Amniotic stem cell (primary cell): ENCODE data around the gene PCYOX1L.

Experiments
- DNase-seq: peaks from one replicate; lab custom pipeline; 2025; lab: John Stamatoyannopoulos, UW

Gene PCYOX1L

DNA sequence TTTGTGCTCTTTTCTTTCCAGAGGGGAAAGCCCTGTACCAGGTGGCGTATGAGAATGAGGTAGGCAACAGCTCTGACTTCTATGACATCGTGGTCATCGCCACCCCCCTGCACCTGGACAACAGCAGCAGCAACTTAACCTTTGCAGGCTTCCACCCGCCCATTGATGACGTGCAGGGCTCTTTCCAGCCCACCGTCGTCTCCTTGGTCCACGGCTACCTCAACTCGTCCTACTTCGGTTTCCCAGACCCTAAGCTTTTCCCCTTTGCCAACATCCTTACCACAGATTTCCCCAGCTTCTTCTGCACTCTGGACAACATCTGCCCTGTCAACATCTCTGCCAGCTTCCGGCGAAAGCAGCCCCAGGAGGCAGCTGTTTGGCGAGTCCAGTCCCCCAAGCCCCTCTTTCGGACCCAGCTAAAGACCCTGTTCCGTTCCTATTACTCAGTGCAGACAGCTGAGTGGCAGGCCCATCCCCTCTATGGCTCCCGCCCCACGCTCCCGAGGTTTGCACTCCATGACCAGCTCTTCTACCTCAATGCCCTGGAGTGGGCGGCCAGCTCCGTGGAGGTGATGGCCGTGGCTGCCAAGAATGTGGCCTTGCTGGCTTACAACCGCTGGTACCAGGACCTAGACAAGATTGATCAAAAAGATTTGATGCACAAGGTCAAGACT lies 10.3 kb downstream of the PCYOX1L start:
- DNase-seq: no peak

DNA sequence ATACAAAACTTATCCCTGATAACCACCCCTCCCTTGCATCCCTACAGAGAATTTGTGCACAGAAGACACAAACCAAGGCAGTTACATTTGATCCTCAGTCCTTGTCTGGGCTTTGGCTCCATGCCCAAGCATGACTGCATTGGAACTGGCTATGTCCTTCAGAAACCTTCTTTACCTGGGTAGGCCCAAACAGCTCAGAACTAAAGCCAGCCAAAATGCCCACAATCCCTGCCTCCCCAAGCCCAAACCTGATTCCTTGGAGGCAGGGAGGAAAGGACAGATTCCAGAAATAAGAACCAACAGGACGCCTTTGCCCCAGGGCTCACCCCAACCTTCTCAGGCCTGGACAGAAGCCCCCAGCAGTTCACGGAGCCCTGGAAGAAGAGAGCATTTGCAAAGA lies 13.0 kb downstream of the PCYOX1L start:
- no peak for DNase-seq

DNA sequence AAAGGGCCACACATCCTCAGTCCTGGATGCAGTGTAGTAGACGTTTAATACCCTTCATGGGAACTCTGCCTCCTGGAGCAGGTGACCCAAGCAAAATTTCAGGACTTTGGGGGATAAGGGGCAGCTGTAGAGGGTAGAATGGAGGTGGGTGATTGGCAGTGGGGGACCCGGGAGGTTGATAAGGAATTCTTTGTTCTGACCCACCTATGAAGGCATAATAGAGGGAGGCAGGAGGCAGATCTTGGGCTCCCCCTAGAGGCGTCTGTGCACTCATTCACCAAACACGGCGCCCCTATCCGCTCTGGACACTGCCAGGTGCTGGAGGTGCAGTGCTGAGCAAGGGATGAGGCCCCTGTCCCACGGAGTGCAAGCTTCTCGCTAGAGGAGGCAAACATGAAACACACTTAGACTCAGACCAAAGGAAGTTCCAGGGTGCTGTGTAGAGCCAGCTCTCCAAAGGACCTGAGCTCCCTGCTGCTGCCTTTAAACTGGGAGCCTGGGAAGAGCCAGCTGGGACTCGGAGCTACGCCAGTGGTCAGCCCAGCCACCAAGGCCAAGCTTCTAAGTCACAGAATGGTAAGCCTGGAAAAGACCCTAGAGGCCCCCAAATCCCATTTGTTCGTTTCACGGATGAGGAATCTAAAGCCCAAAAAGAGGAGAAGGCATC lies 13.6 kb downstream of the PCYOX1L start:
- DNase-seq: peak; percentile 29

DNA sequence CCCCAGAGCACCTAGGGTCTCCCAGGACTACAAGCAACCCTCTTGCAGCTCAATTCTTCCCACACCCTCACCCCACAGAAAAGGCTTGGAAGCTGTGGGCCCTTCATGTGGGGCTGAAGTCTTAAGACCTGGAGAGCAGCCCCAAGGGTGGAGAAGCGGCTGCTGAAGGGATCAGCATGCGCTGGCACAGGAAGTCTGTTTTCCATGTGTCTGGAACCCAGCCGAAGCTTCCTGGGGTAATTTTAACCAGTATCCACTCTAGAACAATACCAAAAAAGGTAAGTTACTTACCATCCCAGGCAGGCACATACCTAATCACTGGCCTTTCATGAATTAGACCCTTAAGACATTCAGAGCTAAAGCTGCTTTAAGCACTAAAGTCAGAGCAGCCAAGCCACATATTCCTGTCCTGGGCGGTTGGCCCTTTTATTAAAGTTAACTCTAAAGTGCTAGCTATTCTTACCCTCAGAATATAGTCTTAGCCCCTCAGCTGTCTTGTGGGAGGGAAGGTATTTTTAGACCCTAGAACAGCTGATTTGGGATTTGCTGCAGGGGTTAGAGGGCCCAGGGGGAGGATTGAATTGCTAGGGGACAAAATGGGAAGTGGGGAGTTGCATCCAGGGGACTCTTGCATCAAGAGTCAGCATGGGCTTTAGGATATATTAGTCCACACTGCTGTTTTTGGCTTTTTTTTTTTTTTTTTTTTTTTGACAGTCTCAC lies 14.4 kb downstream of the PCYOX1L start:
- no peak for DNase-seq

DNA sequence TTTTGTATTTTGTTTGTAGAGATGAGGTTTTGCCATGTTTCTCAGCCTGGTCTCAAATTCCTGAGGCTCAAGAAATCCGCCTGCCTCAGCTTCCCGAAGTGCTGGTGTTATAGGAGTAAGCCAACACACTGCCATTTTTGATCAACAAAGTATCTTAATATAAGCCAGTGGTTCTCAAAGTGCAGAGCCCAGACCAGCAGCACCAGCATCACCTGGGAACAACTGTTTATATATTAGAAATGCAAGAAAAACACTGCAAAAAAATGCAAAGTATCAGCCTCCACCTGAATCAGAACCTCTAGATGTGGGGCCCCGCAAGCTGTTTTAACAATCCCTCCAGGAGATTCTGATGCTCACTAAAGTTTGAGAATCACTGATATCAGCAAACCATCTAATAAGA lies 15.1 kb downstream of the PCYOX1L start:
- no peak for DNase-seq

DNA sequence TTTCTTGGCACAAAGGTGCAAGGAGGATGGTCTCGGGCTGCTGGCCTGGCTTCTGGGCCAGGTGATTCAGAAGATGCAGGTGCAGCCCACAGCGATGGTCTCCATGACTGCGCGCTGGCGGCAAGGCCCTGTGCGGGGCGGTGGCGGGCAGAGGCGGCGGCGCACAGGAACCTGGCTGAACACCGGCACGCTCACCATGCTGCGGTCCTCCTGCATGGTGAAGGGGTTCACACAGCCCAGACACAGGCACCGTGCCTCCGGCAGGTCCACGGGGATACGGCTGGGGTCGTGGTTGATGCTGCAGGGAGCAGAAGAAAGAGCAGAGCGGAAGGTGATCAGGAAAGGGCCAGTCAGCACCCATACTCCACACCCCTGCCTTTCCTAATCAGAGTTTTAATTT lies 16.5 kb downstream of the PCYOX1L start:
- DNase-seq: no peak

DNA sequence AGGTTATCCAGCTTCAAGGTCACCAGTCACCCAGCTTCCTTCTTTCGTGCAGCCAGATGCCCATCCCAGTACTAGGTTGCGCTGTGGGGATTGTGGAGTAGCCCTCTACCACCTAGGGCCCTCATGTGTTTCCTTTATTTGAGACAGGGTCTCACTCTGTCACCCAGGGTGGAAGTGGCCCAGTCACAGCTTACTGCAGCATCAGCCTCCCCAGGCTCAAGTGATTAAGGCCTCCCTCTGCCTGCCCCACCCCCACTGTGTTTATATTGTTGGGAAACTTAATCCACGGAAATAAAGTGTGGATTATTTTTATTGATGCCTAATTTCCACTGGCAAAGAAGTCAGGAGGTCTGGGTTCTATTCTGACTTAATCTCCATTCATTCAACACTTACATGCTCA lies 17.0 kb downstream of the PCYOX1L start:
- no peak for DNase-seq

DNA sequence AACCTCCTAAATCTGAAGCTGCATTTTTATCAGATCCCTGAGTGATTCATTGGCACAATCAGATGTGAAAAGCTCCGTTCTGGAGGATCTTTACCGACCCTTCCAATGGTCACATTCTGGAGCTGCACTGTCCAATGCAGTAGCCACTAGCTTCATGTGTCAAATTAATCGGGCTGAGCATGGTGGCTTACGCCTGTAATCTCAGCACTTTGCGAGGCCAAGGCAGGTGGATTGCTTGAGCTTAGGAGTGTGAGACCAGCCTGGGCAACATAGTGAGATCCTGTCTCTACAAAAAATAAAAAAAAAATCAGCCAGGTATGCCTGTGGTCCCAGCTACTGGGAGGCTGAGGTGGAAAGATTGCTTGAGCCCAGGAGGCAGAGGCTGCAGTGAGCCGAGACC lies 17.6 kb downstream of the PCYOX1L start:
- DNase-seq: no peak

DNA sequence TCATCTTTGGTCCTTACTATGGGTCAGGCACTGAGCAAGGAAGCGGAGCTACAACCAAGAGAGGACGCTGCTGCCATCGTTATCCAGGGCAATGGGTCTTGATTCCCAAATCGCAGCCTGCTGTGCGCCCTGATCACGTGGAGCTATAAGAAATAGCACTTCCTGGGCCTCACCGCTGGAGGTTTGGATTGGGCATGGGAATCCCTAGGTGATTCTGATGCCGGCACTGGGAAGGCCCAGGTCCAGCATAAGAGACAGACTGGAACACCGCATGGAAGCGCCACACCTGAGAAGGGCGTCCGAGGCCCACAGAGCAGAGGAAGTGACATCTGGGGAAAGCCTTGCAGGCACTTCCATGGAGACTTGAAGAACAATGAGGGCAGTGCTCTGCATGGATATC lies 18.3 kb downstream of the PCYOX1L start:
- no peak for DNase-seq

DNA sequence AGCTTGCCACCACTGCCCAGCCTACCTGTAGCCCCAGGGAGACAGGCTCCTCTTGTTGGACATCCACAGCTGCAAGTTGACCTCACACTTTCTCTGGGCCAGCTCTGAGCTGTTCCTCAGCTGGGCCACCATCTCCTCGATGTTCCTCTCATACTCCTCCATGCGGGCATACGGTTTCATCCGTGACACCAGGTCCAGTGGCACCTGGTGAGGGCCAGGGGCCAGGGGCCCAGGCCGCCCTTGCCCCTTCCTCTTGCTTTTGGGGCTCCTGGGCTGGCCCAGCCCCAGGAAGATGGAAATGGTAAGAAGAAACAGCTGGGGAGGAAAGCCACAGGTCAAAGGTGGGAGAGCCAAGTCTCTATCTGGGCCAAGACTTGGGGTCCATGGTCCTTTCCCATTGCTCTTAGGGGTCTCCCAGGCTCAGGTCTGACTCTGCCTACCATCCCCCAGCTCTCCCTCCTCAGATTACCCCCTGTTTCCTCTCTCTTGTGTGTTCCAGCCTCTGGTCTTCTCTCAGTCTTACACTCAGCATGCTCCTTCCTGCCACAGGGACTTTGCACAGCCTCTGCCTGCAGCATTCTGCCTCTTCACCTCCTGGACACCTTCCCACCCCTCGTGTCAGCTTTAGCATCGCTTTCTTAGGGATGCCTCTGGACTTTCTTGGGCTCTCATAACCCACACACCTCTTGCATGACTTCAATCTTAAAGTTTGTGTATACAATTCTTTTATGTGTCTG lies 19.0 kb downstream of the PCYOX1L start:
- no peak for DNase-seq

DNA sequence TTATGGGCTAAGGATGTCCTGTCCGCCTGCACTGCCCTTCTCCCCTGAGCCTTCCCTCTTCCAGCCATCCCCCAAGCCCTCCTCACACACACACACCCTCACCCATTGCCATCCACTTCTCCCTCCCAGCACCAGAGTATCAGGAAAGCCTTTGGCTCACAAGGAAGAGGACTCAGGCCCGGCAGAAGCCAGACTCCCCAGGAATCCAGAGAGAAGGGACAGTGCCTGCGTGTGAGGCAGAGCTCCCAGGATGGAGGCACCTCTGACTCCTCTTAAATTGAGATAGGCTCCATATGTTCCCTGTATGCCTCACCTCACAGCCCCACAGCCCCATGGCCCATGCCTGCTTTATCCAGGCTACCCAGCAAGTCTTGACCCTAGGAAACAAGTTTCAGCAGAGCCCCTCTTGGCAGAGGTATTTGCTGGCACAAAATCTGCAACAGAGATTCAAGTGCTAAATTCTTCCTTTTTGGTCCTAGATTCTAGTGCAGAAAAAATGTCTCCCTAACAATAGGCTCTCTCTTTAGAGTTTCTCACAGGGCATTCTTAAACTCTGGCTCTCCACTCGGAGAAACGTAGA lies 20.5 kb downstream of the PCYOX1L start:
- DNase-seq: no peak

DNA sequence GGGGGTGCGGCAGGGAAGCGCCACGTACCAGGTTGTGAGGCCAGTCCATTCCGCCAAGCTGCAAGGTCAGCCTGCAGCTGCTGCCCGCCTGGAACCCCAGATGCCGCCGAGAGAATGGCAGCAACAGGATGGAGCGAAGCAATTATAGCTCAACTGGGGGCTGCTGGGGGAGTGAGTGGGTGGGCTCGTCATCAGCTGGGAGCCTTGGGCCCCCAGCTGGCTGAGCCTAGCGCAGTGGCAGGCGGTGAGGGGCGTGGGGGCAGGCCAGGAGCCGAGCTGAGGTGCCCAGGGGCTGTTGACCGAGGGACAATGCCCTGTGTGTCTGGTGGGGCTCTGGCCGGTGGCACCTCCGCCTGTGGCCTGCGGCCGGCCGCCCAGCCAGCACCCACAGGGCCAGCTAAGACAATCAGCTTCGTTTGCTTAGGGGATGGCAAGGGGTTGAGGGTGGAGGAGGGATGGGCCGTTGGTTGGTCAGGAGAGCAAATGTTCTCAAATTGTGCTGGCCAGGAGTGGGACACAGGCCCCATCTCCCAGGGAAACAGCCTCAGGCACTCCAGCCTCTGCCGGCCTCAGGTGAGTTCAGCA lies 21.4 kb downstream of the PCYOX1L start, which contains the start of gene IL17B:
IL17B (minus strand) TSS at position 116 of the 585 bp plus-strand sequence; CDS start at position 49, 67 bp downstream.
- DNase-seq: no peak

DNA sequence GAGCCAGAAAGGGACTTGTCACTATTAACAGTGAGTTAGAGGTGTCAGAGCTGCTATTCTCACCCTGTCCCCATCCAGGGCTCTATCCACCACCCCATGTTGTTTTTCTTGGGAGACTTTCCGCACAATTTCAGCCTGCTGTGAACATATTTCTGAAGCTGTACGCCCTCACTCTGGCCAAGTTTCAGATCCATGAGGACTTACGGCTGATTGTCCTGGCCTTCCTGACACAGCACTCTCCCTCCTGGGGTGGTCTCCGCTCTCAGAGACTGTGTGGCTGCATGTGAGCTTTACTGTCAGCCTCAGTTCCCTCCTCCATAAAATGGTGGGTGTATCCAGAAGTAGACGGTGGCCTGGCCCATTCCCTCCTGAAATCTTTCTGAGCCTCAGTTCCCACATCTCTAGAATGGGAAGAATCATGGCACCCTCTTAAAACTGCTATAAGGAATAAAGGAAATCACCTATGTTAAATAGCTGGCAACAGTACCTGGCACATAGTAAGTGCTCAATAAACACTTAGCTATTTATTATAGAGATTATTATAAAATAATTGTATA lies 22.1 kb downstream of the PCYOX1L start:
- DNase-seq: no peak

DNA sequence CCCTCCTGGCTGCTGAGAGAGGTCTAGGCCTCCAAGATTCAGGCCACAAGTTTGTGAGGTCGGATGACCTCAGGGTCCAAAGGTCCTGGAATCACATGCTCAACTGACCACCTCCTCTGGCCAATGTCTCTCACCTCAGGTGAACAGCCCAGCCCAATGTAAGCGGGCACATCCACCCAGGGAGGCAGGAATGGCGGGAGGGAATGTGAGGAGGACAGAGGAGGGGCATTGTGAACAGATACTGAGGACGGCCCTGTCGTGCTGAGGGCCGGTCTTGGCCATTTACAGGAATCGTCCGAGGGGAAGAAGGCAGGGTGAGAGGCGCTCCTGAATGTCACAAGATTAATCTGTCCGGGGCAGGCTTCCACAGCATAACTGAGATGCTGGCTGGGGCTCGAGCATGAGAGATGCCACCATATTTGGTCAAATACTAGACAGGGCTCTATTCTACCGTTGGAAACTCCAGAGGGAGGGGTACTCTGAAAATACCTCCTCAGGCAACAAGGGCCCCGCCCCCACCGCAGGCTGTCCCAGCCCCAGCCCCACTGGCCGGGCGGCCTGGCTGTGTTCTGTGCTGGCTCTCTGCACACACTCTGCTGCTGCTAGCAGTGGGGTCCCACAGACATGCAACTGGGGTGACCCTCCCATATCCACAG lies 22.7 kb downstream of the PCYOX1L start:
- no peak for DNase-seq

DNA sequence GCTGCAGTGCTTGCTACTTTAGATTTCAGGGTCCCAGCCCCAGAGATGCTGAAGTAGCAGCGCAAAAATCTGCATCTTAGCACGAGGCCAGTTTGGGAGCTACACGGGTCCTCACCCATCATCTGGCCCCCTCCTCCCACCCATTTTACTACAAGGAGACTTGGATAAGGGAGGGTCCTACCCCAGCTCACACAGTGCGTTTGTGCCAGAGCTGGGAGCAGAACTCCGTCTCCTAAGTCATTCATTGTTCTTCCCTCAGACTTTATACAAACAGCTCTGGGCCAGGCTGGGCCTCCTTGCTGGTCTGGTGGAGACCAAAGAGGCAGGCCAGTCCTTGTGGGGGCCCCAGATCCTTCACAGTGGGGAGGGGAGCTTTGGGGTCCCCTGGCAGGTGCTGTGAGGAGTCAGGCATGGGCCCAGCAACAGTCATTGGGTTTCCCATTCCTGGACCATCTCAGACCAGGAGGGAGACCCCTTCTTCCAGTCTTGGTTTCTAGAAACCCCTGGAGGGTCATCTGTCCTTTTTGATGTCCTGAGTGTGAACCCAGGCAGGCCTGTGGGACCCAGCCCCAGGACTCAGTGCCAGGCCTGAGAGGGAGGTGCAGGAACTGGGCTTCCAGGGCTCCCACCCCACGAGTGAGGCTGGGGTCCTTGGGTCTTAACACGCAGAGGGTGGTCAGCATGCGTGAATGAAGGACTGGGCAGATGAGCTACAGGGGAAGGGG lies 23.6 kb downstream of the PCYOX1L start:
- DNase-seq: no peak

DNA sequence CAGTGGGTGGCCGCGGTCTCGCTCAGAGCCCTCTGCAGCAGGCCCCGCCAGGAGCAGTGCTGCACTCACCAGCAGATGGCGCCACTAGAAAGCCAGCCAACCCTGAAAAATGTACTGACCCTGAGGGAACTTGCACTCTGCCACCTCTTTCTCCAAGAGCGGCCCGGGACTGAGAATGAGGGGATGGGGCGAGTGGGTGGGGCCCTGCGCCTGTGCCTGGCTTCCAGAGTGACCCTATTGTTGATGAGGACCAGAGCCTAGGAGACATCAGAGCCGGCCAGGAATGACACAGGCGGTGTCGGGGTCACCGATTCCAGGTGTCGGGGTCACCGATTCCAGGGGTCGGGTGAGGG lies 24.1 kb downstream of the PCYOX1L start:
- no peak for DNase-seq

DNA sequence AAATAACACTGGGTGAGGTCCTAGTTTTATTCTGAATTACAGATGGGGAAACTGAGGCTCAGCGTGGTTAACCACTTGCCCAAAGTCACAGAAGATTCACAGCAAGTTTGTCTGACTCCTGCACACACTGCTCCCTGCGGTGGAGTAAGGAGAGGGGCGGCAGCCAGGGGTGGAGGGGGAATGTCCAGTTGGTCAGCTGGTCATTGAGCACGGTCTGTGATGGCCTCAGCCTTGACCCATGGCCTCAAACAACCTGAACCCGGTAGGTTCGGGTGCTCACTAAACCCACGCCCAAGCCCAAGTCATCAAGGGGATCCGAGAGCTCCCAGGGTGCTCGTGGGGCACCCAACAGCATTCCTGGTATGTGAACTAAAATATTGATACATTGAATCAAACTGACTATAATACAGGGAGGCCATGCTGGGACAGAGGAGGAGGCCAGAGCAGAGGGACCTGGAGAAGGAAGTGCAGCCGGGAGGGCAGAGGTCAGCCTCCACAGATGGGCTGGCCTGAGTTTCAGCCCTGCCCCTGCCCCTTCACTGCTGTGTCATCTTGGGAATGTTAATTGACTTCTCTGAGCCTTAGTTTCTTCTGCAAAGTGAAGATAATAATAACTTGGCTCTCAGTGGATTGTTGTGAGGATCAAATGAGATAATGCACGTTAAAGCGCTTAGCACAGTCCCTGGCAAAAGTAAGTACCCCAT lies 24.8 kb downstream of the PCYOX1L start:
- DNase-seq: no peak

DNA sequence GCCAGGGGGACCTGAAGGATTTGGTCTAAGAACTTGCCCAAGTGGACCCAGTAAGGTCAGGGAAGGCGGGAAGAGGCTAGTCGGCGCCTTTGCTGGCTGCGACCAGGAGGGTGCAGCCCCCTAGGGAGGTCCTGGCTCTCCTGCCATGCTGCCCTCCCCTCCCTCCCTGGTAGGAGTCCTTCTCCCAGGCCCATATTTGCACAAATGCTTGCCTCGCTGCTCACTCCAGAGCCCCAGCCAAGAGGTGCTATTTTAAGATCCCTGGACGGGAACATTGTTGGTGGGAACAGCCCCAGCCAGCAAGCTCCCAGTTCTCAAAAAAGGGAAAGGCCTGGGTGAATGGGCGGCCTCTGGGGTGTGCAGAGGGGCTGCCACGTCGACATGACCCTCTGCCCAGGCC lies 25.6 kb downstream of the PCYOX1L start:
- DNase-seq: no peak

DNA sequence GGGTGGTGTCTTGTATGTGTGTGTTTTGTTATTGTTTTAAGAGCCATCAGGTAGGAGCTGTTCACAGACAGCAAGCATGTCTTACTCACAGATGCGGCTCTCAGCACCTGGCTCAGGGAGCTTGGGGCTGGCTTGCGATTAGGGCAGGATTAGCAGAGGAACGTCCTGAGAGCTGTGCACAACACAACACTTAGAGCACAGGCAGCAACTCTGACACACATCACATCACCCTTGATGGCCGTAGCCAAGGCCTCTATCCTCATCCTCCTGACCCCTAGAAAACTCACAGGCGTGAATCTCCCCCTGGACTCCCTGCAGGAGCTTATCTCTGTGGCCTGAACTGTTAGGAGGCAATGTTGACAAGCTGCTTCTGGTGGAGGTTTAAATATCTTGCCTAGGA lies 28.3 kb downstream of the PCYOX1L start:
- no peak for DNase-seq
